Endothelial cell of umbilical vein (primary cell): ENCODE results near the gene NAV2.

Experiments used
- EZH2 ChIP-seq: IDR thresholded peaks from 2 replicates; pipeline ENCODE4 v1.6.1; 2012; ENCODE audit warnings: borderline replicate concordance, low read depth, mild to moderate bottlenecking, moderate library complexity, low read length, inconsistent platforms; ENCODE audit not compliant: severe bottlenecking
- JUN ChIP-seq: IDR thresholded peaks from 2 replicates; pipeline ENCODE4 v1.6.1; 2011; ENCODE audit warnings: borderline replicate concordance, low read depth; ENCODE audit not compliant: insufficient read length, insufficient read depth
- MYC ChIP-seq: IDR thresholded peaks from one replicate; pipeline ENCODE4 v1.6.1; 2011; ENCODE audit warnings: mild to moderate bottlenecking, low read depth, low read length
- POLR2A ChIP-seq: IDR thresholded peaks from 2 replicates; pipeline ENCODE4 v1.6.1; 2012; ENCODE audit warnings: low read depth, mild to moderate bottlenecking, control low read depth, low read length
- POLR2AphosphoS5 ChIP-seq: IDR thresholded peaks from 2 replicates; pipeline ENCODE4 v1.6.1; 2012; ENCODE audit warnings: low read depth, mild to moderate bottlenecking, control low read depth, low read length, moderate library complexity; ENCODE audit not compliant: insufficient read depth
- TF ChIP-seq, protein P1 (sequence below), 2 donors: IDR thresholded peaks; 1 replicate in 1 of 2; 2 replicates in 1 of 2; pipeline ENCODE4 v1.5.1; 2011; ENCODE audit warnings: low read length in 2 of 2, mild to moderate bottlenecking in 2 of 2, moderate library complexity in 2 of 2, control low read depth in 1 of 2, inconsistent platforms in 1 of 2, low read depth in 1 of 2; ENCODE audit not compliant: insufficient read depth in 1 of 2; ENCODE audit errors: extremely low read depth in 1 of 2
- TF ChIP-seq, protein P2 (sequence below): IDR thresholded peaks from 2 replicates; pipeline ENCODE4 v1.6.1; 2011; ENCODE audit not compliant: insufficient read depth, insufficient read length

DNA sequence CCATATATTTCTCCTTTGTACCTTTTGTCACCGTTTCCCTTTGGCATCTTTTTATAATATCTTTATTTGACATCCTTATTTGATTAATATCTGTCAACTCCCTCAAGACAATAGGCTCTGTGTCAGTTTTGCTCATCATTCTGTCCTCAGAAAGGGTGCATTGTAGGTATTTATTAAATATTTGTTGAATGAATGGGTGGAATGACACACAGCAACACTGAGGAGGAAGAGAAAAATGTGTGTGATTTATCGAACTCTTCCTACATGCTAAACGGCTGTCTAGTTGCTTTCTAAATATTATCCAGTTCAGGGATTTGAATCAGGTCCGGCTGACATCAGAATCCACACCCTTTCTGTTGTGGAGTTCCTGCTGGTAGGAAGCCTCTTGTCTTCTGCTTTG lies 98.2 kb downstream of the NAV2 start:
- TF ChIP-seq, protein P1, sequence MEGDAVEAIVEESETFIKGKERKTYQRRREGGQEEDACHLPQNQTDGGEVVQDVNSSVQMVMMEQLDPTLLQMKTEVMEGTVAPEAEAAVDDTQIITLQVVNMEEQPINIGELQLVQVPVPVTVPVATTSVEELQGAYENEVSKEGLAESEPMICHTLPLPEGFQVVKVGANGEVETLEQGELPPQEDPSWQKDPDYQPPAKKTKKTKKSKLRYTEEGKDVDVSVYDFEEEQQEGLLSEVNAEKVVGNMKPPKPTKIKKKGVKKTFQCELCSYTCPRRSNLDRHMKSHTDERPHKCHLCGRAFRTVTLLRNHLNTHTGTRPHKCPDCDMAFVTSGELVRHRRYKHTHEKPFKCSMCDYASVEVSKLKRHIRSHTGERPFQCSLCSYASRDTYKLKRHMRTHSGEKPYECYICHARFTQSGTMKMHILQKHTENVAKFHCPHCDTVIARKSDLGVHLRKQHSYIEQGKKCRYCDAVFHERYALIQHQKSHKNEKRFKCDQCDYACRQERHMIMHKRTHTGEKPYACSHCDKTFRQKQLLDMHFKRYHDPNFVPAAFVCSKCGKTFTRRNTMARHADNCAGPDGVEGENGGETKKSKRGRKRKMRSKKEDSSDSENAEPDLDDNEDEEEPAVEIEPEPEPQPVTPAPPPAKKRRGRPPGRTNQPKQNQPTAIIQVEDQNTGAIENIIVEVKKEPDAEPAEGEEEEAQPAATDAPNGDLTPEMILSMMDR (IDR thresholded peaks at IDR 0.05; ENCODE audit: extremely low read depth in 1 of 2, insufficient read depth in 1 of 2, low read depth in 1 of 2, low read length in 2 of 2), result no peak
- TF ChIP-seq POLR2A (no peak), POLR2AphosphoS5 (no peak), MYC (no peak), JUN (no peak), EZH2 (no peak)
- TF ChIP-seq, protein P2, sequence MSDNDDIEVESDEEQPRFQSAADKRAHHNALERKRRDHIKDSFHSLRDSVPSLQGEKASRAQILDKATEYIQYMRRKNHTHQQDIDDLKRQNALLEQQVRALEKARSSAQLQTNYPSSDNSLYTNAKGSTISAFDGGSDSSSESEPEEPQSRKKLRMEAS, result no peak
